Measurements from ENCODE around the gene MRPL51. TPM values are rescaled to one million over a fixed set of nuclear protein-coding genes. Genes with fewer than 3 reads are reported as not detected.

The MRPL51 gene
- total RNA-seq, 1 donor from 2014 or later, result 150 TPM

Other genes with a start within 250 kb of the MRPL51 start
- gene PLEKHG6, start 182.6 kb downstream of the MRPL51 start, total RNA-seq, result 59.7 TPM
- gene TNFRSF1A, start 151.2 kb downstream of the MRPL51 start, total RNA-seq, result 177 TPM
- 63.8 TPM for gene SCNN1A, start 117.7 kb downstream of the MRPL51 start, total RNA-seq
- gene LTBR, start 109.1 kb downstream of the MRPL51 start, total RNA-seq, result 167 TPM
- gene CD27, start 48.3 kb downstream of the MRPL51 start, total RNA-seq, result 2.6 TPM
- 52.3 TPM for gene TAPBPL, start 41.2 kb downstream of the MRPL51 start, total RNA-seq
- 16.0 TPM for gene VAMP1, start 22.6 kb downstream of the MRPL51 start, total RNA-seq
- gene NCAPD2, start 840 bp upstream of the MRPL51 start, total RNA-seq, result 24.0 TPM
- gene GAPDH, start 41.3 kb upstream of the MRPL51 start, total RNA-seq, result 2,120 TPM
- gene IFFO1, start 62.8 kb upstream of the MRPL51 start, total RNA-seq, result 13.7 TPM
- 51.7 TPM for gene NOP2, start 75.0 kb upstream of the MRPL51 start, total RNA-seq
- 232 TPM for gene CHD4, start 114.1 kb upstream of the MRPL51 start, total RNA-seq
- gene LPAR5, start 142.7 kb upstream of the MRPL51 start, total RNA-seq, result 13.6 TPM
- gene ACRBP, start 154.2 kb upstream of the MRPL51 start, total RNA-seq, result 2.3 TPM
- gene ING4, start 169.9 kb upstream of the MRPL51 start, total RNA-seq, result 39.3 TPM
- gene ZNF384, start 196.1 kb upstream of the MRPL51 start, total RNA-seq, result 63.4 TPM
- 2.6 TPM for gene PIANP, start 207.6 kb upstream of the MRPL51 start, total RNA-seq
- gene COPS7A, start 230.8 kb upstream of the MRPL51 start, total RNA-seq, result 77.9 TPM

All from ureter (tissue), 1 donor.